CD4-positive, CD25-positive, alpha-beta regulatory T cell (primary cell): ENCODE data around the gene ADRA2C. TPM values are rescaled to one million over a fixed set of nuclear protein-coding genes. Genes with fewer than 3 reads are reported as not detected.

Source experiments
- ATAC-seq, 2 donors: fragments of 150-1000 bp; cut with Tn5 transposase; one replicate each; pipeline ENCODE4 v1.10.0; 2021; ENCODE audit warnings: low read depth in 2 of 2, moderate number of reproducible peaks in 2 of 2, moderate library complexity in 1 of 2
- DNase-seq, 3 donors: peaks; one replicate each; pipeline versions ENCODE4 v3.0.0 to v3.0.0-alpha.2; 2012 to 2022; ENCODE audit warnings: mixed read lengths in 1 of 3
- H3K27ac ChIP-seq: one replicate; pipeline ENCODE4 v1.7.0; 2013; ENCODE audit warnings: mild to moderate bottlenecking, low read length; ENCODE audit not compliant: insufficient read depth, poor library complexity, severe bottlenecking
- H3K27me3 ChIP-seq: one replicate; pipeline ENCODE4 v1.7.0; 2013; ENCODE audit warnings: low read length; ENCODE audit not compliant: control insufficient read depth, insufficient read depth
- H3K36me3 ChIP-seq: one replicate; pipeline ENCODE4 v1.7.0; 2013; ENCODE audit warnings: mild to moderate bottlenecking, low read length, moderate library complexity; ENCODE audit not compliant: control insufficient read depth, insufficient read depth
- H3K4me1 ChIP-seq: 2 replicates; pipeline ENCODE4 v1.7.0; 2013; ENCODE audit warnings: mild to moderate bottlenecking, low read length; ENCODE audit not compliant: insufficient read depth, control insufficient read depth, poor library complexity, severe bottlenecking
- H3K4me3 ChIP-seq: one replicate; pipeline ENCODE4 v1.7.0; 2013; ENCODE audit warnings: low read depth, mild to moderate bottlenecking, low read length, moderate library complexity
- H3K9me3 ChIP-seq, 2 experiments: 1 replicate in 1 of 2; 2 replicates in 1 of 2; pipeline ENCODE4 v1.7.0; 2013; ENCODE audit warnings: low read length in 2 of 2, mild to moderate bottlenecking in 1 of 2, moderate library complexity in 1 of 2; ENCODE audit not compliant: control insufficient read depth in 2 of 2
- H3K27ac Mint-ChIP-seq, 3 donors: one replicate each; pipeline ENCODE4 v1.8.0; 2020 to 2022; ENCODE audit warnings: mild to moderate bottlenecking in 3 of 3, mixed read lengths in 3 of 3, moderate library complexity in 2 of 3
- H3K27me3 Mint-ChIP-seq: one replicate; pipeline ENCODE4 v1.8.0; 2022; ENCODE audit warnings: mild to moderate bottlenecking, mixed read lengths
- H3K36me3 Mint-ChIP-seq: one replicate; pipeline ENCODE4 v1.8.0; 2020; ENCODE audit warnings: mixed read lengths
- H3K4me1 Mint-ChIP-seq, 4 donors: one replicate each; pipeline ENCODE4 v1.8.0; 2020 to 2022; ENCODE audit warnings: mixed read lengths in 4 of 4, mild to moderate bottlenecking in 1 of 4
- H3K4me3 Mint-ChIP-seq, 4 donors: one replicate each; pipeline ENCODE4 v1.8.0; 2020 to 2022; ENCODE audit warnings: mild to moderate bottlenecking in 4 of 4, mixed read lengths in 4 of 4, moderate library complexity in 3 of 4
- H3K9me3 Mint-ChIP-seq, 7 donors: one replicate each; pipeline ENCODE4 v1.8.0; 2020 to 2022; ENCODE audit warnings: mixed read lengths in 7 of 7, mild to moderate bottlenecking in 3 of 7, moderate library complexity in 2 of 7
- polyA plus RNA-seq, 4 donors: library from polyadenylated mRNA; unstranded; fragments of 300-500 nt; fragmentation: Illumina TruSeq; gene quantifications; one replicate each; pipeline ENCODE4 v1.2.3, GENCODE V29; 2021
- total RNA-seq: library from RNA; stranded (reverse); gene quantifications from one replicate; pipeline ENCODE4 v1.2.3, GENCODE V29; 2022

The ADRA2C gene
- total and polyA plus RNA-seq, 5 donors from 2014 or later, result not detected

DNA sequence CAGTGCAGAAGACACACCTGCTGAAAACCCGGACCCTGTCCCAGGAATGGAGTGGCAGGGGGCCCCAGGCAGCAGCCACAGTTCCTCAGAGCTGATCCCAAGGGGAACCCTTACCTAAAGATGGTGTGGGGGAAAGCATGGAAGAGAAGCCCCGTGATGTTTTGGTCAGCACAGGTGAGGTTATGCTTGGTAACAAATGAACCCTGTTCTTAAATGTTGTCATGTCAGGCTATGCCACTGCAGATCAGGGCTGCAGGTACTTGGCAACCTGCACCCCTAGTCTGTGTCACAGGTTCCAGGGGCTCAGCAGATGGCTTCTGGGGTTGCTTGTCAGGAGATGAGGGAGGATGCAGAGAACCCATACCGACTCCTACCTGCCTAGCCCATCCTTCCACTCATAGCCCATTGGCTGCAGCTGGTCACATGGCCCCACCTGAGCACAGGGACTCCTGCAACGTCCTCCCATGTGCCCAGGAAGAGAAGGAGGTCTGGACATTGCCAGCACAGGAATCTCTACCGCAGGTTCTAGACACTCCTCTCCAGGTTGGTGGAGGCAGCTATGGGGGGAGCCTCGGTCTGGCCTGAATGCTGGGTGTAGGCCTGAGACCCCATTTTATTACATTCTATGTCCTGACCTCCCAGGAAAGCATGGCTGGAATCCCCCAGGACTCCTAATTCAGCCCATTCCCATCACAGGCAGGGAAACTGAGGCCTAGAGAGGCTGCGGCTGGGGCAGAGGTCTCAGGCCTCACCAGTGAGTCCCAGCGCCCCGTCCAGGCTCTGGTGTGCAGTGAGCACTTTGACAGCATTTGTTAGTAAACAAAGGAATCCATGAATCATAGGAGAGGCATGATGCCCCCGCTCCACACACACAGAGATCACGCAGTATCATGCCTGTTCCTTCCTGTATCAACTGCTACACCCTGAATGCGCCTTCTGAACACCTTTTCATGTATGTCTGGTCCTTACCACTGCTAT, 51.1 kb downstream of the ADRA2C start:
- Histone ChIP-seq H3K4me3 (no peak overlapping the region), H3K4me1 (no peaks in the 10 kb centered on the region), H3K36me3 (no peaks in the 10 kb centered on the region), H3K27me3 (no peaks in the 10 kb centered on the region), H3K27ac (no peak overlapping the region), H3K9me3 (no peaks in the 10 kb centered on the region)
- no peaks in the 10 kb centered on the region for H3K4me1 Mint-ChIP-seq
- H3K9me3 Mint-ChIP-seq, result peaks cover 0 to 2% (median 0%) of the 10 kb centered on the region in 7 donors
- no peak for ATAC-seq
- H3K4me3 Mint-ChIP-seq, result no peak overlapping the region
- no peaks in the 10 kb centered on the region for H3K36me3 Mint-ChIP-seq
- no peaks in the 10 kb centered on the region for H3K27me3 Mint-ChIP-seq
- no peak overlapping the region for H3K27ac Mint-ChIP-seq
- DNase-seq, result no peak

Other genes starting within 250 kb of the ADRA2C start
- gene LRPAP1, start 234.0 kb upstream of the ADRA2C start, total RNA-seq, result 99.2 TPM
- gene LRPAP1, start 234.0 kb upstream of the ADRA2C start, polyA plus RNA-seq, result 100 to 1,000 TPM in 1 of 4 donors, 10 to 100 TPM in 3; 78.4 to 111 (median 95.1) TPM